GM18526 (cell line): ENCODE results near the gene KPTN.

ENCODE experiments used
- POLR2A ChIP-seq: IDR thresholded peaks from 3 replicates; pipeline ENCODE4 v1.6.1; 2011; ENCODE audit not compliant: insufficient read length; ENCODE audit errors: extremely low read depth

KPTN gene

DNA sequence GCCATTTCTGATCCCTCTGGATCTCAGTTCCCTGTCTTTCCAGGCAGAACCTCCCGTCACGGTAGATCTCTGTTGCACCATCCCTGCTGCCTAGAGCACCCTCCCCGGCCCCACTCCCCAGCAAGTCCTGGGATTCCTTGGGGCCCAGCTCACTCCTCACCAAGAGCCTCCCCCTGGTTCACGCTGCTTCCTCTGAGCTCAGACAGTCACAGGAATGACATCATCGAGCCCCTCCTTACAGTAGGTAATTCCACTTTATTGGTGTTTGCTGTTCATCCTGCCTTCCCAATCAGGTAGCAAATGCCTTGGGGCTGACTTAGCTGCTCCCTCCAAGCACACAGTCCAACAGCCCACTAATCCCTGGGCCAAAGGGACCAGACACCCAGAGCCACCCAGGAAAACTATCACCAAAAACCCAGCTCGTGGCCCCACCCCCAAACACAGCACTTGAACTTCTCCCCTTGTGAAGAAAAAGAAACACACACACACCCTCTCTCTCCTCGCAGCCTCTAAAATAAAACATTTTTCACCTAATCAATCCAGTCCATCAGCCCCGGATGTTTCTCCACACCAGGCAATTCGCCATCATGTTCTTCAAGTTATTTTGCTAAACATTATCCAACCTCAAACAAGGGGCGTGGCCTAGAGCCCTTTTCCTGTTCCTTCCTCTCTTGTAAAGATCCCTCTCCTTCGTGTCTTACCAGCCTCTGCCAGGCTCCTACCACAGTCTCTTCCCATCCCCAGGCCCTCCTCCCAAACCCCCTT, 28.3 kb upstream of the KPTN start:
- TF ChIP-seq POLR2A: no peak

DNA sequence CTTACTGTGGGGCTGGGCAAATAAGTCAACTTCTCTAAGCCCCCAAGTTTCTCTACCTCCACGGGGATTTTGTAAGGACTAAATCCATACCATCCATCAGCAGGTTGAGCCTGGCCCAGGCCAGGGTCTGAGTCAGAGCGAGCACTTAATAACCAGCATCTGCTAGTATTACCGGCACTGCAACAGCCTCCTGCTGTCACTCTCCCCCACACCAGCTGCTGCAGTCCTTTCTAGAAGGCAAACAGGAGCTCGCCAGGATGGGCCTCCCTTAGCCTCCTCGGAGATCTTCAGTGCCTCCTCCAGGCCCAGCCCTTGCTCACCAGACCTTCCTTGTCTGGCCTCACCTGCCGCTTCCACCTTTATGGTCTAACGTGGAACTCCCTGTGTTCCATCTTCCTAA, 27.7 kb upstream of the KPTN start:
- no peak for TF ChIP-seq POLR2A

DNA sequence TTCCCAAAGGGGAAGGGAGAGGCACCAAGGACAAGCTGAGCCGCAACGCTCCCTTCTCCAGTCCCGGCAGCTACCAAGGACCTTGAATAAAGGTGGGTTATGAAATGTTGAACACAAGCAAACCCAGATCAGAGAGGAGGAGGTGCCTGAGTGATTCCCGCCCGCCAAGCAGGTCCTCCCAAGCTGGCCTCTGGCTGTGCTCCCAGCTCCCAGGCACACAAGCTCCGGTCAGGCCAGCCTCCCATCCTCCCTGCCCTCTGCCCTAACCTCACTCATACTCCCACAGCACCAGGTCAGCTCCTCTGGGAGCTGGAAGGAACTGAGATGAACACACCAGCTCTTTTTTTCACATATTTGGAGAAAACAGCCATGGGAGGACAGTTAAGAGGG, 27.1 kb upstream of the KPTN start:
- no peak for TF ChIP-seq POLR2A

- TF ChIP-seq POLR2A: no peak
These were observed 26.6 kb upstream of the KPTN start for GRCh38 chr19:47510516-47511127.

DNA sequence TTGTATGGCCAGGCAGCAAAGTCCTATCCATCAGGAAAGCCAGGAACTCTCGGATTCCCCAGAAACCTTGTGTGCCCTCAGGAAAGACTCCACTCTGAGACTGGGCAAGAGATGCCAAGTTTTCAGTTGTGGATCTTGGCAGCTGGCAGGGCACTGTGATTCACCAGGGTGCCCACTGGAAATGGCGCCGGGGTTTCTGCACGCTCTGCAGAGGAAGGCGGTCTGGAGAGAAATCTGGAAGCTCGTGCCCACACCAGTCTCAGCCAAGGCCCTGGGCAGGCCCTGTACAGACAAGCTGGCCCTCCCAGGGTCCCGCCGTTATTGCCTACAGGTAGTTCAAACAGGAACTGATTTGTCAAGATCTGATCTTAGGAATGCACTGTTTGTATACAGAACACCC, 26.0 kb upstream of the KPTN start:
- TF ChIP-seq POLR2A: no peak

- no peak for TF ChIP-seq POLR2A
These were observed 25.3 kb upstream of the KPTN start for GRCh38 chr19:47509170-47509847.

GRCh38 chr19:47508721-47509120, 24.7 kb upstream of the KPTN start:
- TF ChIP-seq POLR2A: no peak

- no peak for TF ChIP-seq POLR2A
These were observed 24.0 kb upstream of the KPTN start for GRCh38 chr19:47507924-47508553.

- TF ChIP-seq POLR2A: no peak
These were observed 23.0 kb upstream of the KPTN start for GRCh38 chr19:47507012-47507411.

- TF ChIP-seq POLR2A: no peak
These were observed 22.4 kb upstream of the KPTN start for GRCh38 chr19:47506459-47506858.

GRCh38 chr19:47505506-47505905, 21.5 kb upstream of the KPTN start:
- TF ChIP-seq POLR2A: no peak

DNA sequence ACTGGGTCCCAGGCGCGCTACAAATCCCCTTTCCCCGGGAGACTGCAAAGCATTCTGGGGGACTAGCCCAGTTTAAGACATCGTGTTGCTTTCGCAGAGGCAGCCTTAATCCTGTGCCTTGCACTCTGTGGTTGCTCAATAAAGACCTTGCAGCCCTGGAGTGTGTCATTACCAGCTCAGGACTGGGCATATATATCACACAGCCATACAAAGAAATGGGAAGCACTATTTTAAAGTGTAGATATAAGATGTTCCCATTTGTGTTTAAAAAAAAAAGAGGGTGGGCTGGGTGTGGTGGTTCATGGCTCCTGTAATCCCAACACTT, 19.8 kb upstream of the KPTN start:
- TF ChIP-seq POLR2A: no peak

GRCh38 chr19:47503130-47503825, 19.3 kb upstream of the KPTN start:
- TF ChIP-seq POLR2A: no peak

DNA sequence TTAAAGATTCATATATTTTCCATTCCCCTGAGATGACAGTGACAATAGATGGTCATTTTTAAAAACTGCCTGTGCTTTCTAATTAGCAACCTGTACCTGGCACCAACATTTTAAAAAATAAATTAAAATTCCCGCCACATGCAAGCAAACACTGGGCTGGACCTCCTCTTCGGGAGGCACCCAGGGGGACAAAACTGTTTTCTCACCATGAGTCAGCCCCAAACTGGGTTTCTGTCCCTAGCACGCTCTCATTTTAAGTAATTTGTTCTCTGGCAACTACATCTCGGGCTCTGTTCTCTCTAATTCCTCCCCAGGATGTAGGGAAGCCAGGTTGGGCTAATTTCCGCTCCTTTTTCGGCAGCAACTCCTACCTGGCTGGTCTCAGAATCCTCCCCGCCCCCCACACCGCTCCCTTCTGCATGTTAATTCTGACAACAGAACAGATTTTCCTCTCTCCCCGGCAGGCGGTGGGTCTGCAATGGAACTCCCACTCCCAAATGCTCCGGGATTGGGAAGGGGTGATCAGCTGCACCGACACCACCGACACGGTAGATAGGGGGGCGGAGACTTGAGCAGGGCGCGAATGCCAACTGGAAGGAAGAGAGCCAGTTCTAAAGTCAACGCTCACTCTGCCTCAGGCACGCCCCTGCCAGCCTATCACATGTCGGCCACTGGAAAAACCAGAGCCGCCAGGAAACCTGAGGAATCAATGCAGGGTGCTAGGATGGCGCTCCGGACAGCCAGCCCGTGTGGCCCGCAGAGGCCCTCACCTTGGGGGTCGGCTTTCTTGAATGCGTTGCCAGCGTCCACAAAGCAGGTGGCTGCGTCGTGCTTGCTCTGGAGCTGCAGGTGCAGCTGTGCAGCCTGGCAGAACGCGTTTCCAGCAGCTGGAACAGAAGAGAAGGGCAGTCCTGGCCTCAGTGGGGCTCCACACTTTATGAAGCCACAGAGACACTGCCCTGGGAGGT, 16.1 kb upstream of the KPTN start:
- no peak for TF ChIP-seq POLR2A
